ENCODE measurements around the gene NIT1. TPM values are rescaled to one million over a fixed set of nuclear protein-coding genes. Genes with fewer than 3 reads are reported as not detected.

NIT1 gene
- total and polyA plus RNA-seq, 9 of the 15 experiments (the other 6 are each of a cell fraction or from before 2014, with no cell fraction given), result 18.4 to 76.0 (median 33.7) TPM

DNA sequence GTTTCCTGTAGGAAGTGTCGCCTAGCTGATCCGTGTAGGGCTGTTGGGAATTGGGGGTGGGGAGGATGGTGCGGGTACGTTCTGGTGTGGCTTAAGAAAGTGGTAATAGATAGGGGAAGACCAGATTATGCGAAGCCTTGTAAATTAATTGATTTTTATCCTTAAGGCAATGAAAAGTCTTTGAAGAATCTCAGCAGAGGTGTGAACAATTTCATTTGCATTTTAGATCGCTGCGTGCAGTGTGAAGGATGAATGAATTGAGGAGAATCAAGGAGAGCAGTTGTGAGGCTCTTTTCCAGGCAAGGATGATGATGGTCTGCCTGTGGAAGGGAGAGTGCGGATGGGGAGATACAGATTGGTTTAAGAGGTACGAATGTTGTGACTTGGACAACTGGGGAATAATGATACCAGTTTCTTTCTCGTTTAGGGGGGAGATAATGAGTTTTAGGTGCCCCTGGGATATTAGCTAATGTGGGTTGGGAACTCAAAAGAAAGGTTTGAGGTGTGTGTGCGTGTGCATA, 15.4 kb downstream of the NIT1 start (continued):
- TF ChIP-seq, protein P1, sequence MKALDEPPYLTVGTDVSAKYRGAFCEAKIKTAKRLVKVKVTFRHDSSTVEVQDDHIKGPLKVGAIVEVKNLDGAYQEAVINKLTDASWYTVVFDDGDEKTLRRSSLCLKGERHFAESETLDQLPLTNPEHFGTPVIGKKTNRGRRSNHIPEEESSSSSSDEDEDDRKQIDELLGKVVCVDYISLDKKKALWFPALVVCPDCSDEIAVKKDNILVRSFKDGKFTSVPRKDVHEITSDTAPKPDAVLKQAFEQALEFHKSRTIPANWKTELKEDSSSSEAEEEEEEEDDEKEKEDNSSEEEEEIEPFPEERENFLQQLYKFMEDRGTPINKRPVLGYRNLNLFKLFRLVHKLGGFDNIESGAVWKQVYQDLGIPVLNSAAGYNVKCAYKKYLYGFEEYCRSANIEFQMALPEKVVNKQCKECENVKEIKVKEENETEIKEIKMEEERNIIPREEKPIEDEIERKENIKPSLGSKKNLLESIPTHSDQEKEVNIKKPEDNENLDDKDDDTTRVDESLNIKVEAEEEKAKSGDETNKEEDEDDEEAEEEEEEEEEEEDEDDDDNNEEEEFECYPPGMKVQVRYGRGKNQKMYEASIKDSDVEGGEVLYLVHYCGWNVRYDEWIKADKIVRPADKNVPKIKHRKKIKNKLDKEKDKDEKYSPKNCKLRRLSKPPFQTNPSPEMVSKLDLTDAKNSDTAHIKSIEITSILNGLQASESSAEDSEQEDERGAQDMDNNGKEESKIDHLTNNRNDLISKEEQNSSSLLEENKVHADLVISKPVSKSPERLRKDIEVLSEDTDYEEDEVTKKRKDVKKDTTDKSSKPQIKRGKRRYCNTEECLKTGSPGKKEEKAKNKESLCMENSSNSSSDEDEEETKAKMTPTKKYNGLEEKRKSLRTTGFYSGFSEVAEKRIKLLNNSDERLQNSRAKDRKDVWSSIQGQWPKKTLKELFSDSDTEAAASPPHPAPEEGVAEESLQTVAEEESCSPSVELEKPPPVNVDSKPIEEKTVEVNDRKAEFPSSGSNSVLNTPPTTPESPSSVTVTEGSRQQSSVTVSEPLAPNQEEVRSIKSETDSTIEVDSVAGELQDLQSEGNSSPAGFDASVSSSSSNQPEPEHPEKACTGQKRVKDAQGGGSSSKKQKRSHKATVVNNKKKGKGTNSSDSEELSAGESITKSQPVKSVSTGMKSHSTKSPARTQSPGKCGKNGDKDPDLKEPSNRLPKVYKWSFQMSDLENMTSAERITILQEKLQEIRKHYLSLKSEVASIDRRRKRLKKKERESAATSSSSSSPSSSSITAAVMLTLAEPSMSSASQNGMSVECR (CRISPR knock-in tag; IDR thresholded peaks at IDR 0.05), result no peak
- TF ChIP-seq C11orf30 (IDR thresholded peaks at IDR 0.05; ENCODE audit: low read depth), result no peak
- no peak for TF ChIP-seq BRF1 (IDR thresholded peaks at IDR 0.05; ENCODE audit: borderline replicate concordance, extremely low read depth, insufficient read length)
- no peak for TF ChIP-seq POLR2AphosphoS5 (IDR thresholded peaks at IDR 0.05; ENCODE audit: control insufficient read depth, insufficient read depth, low read depth, low read length)
- TF ChIP-seq BMI1 (IDR thresholded peaks at IDR 0.05; ENCODE audit: low read length), result no peak
- no peak for TF ChIP-seq ZNF696 (CRISPR knock-in tag; conservative IDR thresholded peaks at IDR 0.05)
- TF ChIP-seq BCL6 (CRISPR knock-in tag; IDR thresholded peaks at IDR 0.05), result no peak
- TF ChIP-seq, protein P2, sequence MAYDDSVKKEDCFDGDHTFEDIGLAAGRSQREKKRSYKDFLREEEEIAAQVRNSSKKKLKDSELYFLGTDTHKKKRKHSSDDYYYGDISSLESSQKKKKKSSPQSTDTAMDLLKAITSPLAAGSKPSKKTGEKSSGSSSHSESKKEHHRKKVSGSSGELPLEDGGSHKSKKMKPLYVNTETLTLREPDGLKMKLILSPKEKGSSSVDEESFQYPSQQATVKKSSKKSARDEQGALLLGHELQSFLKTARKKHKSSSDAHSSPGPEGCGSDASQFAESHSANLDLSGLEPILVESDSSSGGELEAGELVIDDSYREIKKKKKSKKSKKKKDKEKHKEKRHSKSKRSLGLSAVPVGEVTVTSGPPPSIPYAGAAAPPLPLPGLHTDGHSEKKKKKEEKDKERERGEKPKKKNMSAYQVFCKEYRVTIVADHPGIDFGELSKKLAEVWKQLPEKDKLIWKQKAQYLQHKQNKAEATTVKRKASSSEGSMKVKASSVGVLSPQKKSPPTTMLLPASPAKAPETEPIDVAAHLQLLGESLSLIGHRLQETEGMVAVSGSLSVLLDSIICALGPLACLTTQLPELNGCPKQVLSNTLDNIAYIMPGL (CRISPR knock-in tag; IDR thresholded peaks at IDR 0.05), result no peak
- no peak for TF ChIP-seq NCOA4 (IDR thresholded peaks at IDR 0.05; ENCODE audit: partially characterized antibody)
- TF ChIP-seq, protein P3, sequence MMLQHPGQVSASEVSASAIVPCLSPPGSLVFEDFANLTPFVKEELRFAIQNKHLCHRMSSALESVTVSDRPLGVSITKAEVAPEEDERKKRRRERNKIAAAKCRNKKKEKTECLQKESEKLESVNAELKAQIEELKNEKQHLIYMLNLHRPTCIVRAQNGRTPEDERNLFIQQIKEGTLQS (IDR thresholded peaks at IDR 0.05), result no peak
- TF ChIP-seq, protein P3 (CRISPR knock-in tag; conservative IDR thresholded peaks at IDR 0.05), result 0 out of 2 replicates have a peak, but pooled peaks have one; percentile 9
- TF ChIP-seq SNRNP70 (optimal IDR thresholded peaks at IDR 0.05; ENCODE audit: low read depth, low read length), result no peak
- TF ChIP-seq RBM14 (IDR thresholded peaks at IDR 0.05; ENCODE audit: borderline replicate concordance, insufficient read depth, low read depth, low read length), result no peak
- TF ChIP-seq, protein P4, sequence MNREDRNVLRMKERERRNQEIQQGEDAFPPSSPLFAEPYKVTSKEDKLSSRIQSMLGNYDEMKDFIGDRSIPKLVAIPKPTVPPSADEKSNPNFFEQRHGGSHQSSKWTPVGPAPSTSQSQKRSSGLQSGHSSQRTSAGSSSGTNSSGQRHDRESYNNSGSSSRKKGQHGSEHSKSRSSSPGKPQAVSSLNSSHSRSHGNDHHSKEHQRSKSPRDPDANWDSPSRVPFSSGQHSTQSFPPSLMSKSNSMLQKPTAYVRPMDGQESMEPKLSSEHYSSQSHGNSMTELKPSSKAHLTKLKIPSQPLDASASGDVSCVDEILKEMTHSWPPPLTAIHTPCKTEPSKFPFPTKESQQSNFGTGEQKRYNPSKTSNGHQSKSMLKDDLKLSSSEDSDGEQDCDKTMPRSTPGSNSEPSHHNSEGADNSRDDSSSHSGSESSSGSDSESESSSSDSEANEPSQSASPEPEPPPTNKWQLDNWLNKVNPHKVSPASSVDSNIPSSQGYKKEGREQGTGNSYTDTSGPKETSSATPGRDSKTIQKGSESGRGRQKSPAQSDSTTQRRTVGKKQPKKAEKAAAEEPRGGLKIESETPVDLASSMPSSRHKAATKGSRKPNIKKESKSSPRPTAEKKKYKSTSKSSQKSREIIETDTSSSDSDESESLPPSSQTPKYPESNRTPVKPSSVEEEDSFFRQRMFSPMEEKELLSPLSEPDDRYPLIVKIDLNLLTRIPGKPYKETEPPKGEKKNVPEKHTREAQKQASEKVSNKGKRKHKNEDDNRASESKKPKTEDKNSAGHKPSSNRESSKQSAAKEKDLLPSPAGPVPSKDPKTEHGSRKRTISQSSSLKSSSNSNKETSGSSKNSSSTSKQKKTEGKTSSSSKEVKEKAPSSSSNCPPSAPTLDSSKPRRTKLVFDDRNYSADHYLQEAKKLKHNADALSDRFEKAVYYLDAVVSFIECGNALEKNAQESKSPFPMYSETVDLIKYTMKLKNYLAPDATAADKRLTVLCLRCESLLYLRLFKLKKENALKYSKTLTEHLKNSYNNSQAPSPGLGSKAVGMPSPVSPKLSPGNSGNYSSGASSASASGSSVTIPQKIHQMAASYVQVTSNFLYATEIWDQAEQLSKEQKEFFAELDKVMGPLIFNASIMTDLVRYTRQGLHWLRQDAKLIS (CRISPR knock-in tag; IDR thresholded peaks at IDR 0.05), result no peak
- TF ChIP-seq MEF2D (tag; conservative IDR thresholded peaks at IDR 0.05; ENCODE audit: low read depth), result no peak
- TF ChIP-seq SREBF2 (CRISPR knock-in tag; IDR thresholded peaks at IDR 0.05), result no peak
- TF ChIP-seq TGIF2 (CRISPR knock-in tag; IDR thresholded peaks at IDR 0.05), result no peak
- TF ChIP-seq SMARCB1 (IDR thresholded peaks at IDR 0.05; ENCODE audit: insufficient read length, low read depth), result no peak

All from K562 (cell line).